Fibroblast of villous mesenchyme (primary cell): Measurements from ENCODE around the gene PMAIP1. TPM values are rescaled to one million over a fixed set of nuclear protein-coding genes. Genes with fewer than 3 reads are reported as not detected.

Experiments used
- DNase-seq: peaks from one replicate; pipeline ENCODE4 v3.0.0-alpha.2; 2010; ENCODE audit warnings: low read depth
- H3K4me3 ChIP-seq: 2 replicates; pipeline ENCODE4 v1.5.1; 2011; ENCODE audit warnings: low read depth, mild to moderate bottlenecking, low read length
- total RNA-seq: library from RNA; depleted of rRNA; stranded (reverse); fragments of >200 nt; gene quantifications from 2 replicates; pipeline ENCODE4 v1.2.3, GENCODE V29; 2012
- TF ChIP-seq, protein P1 (sequence below): IDR thresholded peaks from 2 replicates; pipeline ENCODE4 v1.5.1; 2012; ENCODE audit warnings: low read depth, mild to moderate bottlenecking, low read length; ENCODE audit not compliant: insufficient read depth

PMAIP1 gene
- total RNA-seq, 1 donor = 25.5 TPM

DNA sequence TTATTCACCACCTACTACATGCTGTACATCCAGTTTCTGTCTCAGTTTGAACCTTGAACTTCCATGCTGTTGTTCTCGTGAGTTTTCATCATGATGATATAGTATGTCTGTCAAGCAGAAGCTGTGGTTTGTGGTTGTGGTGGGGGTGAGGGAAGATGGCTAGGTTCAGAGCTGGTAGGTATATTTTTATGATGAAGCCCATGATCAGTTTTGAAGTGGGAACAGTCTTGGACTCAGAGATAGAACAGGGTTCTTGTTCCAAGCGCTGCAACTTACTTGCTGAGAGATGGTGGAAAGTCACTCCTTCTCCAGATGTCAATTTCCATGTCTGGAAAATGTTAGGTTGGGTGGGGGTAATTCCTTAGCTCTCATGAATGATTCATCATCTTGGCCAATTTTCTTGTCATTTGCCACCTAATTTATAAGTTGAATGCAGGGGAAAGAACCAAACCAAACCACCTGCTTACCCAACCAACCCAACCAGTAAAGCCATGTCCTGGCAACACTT, 21.6 kb downstream of the PMAIP1 start:
- no peak for DNase-seq
- H3K4me3 ChIP-seq = no peak overlapping the region
- TF ChIP-seq, protein P1, sequence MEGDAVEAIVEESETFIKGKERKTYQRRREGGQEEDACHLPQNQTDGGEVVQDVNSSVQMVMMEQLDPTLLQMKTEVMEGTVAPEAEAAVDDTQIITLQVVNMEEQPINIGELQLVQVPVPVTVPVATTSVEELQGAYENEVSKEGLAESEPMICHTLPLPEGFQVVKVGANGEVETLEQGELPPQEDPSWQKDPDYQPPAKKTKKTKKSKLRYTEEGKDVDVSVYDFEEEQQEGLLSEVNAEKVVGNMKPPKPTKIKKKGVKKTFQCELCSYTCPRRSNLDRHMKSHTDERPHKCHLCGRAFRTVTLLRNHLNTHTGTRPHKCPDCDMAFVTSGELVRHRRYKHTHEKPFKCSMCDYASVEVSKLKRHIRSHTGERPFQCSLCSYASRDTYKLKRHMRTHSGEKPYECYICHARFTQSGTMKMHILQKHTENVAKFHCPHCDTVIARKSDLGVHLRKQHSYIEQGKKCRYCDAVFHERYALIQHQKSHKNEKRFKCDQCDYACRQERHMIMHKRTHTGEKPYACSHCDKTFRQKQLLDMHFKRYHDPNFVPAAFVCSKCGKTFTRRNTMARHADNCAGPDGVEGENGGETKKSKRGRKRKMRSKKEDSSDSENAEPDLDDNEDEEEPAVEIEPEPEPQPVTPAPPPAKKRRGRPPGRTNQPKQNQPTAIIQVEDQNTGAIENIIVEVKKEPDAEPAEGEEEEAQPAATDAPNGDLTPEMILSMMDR = no peak

DNA sequence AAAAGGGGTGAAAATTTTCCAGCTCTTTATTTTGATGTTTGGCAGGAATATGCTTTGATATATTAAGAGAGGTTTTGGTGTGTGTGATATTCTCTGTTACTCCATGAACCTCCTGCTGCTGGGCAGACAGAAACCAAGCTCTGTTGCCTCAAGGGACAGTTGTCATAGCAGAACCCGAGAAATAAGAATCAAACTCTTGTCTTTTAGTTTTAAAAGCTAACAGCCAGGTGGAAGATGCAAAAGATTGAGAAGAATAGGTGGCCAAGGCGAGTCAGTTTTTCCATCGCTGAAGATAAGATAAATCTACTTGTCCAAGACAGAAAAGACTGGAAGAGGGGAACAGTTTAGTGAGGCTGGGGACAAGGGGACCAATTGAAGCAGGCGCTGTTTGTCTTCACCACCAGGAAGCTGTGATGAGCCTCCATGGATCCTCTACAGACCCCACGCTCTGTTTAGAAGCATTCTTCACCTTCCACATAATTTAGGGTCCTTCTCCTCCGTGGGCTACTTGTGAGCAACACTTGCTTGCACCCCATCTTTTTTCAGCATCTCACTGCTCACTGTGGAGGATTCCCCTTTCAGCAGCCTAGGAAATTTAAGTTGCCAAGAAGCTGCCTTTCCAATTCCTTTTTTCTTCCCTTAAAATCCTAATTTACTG, 23.9 kb downstream of the PMAIP1 start:
- no peak overlapping the region for H3K4me3 ChIP-seq
- DNase-seq = no peak
- TF ChIP-seq, protein P1 = no peak

DNA sequence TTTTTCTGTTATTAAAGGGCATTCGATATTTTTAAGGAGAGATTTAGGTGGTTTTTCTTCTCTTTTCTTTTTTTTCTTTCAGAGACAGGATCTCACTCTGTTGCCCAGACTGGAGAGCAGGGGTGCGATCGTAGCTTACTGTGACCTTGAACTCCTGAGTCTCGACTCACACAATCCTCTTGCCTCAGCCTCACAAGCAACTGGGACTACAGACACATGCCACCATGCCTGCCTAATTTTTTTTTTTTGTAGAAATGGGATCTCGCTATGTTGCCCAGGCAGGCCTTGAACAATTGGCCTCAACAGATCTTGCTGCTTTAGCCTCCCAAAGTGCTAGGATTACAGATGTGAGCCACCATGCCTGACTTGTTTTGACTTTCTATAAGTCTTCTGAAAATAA, 26.3 kb downstream of the PMAIP1 start:
- DNase-seq = no peak
- no peak overlapping the region for H3K4me3 ChIP-seq
- TF ChIP-seq, protein P1 = no peak

DNA sequence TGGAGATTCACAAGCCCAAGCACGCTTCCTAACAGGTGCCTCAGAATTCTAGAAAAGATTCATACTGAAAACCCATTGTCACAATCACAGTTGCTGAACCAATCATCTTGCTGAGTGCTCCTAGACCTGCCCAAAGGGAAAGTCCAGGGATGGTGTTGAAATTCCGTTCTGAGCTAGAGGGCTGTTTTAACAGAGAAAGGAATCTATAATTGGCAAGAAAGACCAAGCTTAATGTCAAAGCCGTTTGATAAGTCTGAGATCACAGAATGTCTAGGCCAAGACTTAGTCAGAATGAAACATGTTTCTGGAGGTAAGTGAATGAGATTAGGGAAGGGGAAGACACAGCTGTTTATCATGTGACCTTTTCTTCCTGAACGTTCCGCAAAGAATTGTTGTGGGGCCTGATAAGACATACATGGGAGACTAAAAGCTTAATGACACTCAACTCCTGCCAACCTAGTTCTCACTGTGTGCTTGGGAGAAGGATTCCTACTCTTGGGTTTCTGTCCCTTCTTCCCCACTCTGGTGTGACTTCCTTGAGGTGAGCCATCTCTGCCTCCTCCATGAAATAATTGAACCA, 27.5 kb downstream of the PMAIP1 start:
- DNase-seq = no peak
- TF ChIP-seq, protein P1 = no peak
- H3K4me3 ChIP-seq = no peak overlapping the region

DNA sequence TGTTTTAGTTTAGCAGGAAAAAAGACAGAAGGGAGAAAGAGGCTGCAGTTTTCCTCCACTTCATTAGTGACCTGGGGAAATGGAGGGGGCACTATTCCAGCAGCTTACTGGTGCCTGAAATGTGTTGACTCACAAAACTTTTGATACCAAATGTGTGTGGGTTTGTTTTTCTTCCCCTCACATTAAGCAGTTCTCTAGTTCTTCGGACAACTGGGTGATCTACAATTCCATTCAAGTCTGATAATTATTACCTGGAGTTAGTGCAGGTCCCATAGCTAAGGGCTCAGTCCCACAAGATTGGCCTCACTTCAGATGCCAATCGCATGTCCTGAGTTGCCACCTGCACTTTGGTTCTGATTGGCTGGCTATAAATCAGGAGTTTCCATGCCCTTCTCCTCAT, 28.4 kb downstream of the PMAIP1 start:
- DNase-seq = no peak
- H3K4me3 ChIP-seq = no peak overlapping the region
- TF ChIP-seq, protein P1 = no peak

DNA sequence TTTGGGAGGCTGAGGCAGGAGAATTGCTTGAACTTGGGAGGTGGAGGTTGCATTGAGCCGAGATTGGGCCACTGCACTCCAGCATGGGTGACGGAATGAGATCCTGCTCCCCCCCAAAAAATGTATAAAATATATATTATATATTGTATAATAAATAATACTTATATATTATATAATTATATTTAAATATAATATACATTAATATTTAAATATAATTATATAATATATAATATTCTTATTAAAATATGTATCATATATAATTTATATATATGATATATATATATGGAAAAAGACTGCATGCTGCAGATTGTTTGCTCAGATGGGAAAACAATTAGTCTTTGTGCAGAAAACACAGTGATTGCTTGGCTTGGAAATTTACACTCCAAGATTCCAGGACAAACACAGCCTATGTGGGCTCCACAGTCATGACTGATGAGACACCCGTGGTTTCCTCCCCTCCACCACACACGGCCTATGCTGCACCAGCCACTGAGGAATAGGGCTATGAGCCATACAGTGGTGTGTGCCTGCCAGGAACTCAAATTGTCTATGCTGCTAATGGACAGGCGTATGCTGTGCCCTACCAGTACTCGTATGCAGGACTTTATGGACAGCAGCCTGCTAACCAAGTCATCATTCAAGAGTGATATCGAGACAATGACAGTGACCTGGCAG, 30.0 kb downstream of the PMAIP1 start:
- TF ChIP-seq, protein P1 = no peak
- H3K4me3 ChIP-seq = no peak overlapping the region
- DNase-seq = no peak
